Measurements from ENCODE around the gene NPIPB8. TPM values are rescaled to one million over a fixed set of nuclear protein-coding genes. Genes with fewer than 3 reads are reported as not detected.

The NPIPB8 gene
- total and polyA plus RNA-seq, 2 of the 13 experiments (the other 11 are each of a cell fraction or from before 2014, with no cell fraction given) = 0.49 to 2.3 TPM

DNA sequence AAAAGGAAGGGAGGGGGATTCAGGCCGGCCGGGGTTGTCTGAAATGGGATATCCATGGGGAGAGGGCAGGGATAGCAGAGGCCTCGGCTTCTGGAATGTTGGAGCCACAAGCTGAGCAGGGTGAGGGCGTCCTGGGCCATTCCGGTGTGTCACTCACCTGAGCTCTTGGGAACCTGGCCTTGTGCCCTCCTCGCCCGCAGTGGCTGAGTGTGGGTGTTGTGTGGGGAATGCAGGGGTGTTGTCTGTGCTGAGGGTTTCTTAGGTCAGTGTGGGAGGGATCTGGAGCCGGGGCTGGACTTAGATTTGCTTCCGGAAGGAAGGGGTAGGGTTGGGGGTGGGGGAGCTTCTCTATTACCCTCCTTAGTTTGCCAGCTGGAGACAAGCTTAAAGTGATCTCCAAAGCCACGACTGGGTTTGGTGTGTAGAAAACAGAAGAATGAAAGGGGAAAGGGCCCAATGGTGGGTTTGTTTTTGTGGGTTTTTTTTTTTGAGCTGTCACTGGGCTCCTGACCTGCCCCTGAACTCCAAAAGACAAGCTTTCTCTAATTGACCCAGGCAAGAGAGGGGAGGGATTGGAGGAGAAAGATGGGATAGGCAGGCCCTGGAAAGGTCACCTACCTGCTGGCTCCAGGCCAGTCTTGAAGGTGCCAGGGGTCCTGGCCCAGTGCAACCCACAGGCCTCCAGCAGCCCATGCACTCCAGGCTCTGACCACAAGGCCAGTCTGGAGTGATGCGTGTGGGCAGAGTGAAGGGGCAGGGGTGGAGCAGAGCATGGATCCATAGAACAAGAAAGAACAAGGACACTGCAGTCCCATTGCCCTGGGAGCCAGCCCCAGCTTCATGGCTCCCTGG, 40.8 kb upstream of the NPIPB8 start, which contains the start of gene SULT1A2 (continued):
- TF ChIP-seq, protein P1, sequence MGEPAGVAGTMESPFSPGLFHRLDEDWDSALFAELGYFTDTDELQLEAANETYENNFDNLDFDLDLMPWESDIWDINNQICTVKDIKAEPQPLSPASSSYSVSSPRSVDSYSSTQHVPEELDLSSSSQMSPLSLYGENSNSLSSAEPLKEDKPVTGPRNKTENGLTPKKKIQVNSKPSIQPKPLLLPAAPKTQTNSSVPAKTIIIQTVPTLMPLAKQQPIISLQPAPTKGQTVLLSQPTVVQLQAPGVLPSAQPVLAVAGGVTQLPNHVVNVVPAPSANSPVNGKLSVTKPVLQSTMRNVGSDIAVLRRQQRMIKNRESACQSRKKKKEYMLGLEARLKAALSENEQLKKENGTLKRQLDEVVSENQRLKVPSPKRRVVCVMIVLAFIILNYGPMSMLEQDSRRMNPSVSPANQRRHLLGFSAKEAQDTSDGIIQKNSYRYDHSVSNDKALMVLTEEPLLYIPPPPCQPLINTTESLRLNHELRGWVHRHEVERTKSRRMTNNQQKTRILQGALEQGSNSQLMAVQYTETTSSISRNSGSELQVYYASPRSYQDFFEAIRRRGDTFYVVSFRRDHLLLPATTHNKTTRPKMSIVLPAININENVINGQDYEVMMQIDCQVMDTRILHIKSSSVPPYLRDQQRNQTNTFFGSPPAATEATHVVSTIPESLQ (CRISPR knock-in tag; conservative IDR thresholded peaks at IDR 0.05) = no peak
- TF ChIP-seq ZMYM4 (CRISPR knock-in tag; IDR thresholded peaks at IDR 0.05) = no peak
- TF ChIP-seq, protein P2, sequence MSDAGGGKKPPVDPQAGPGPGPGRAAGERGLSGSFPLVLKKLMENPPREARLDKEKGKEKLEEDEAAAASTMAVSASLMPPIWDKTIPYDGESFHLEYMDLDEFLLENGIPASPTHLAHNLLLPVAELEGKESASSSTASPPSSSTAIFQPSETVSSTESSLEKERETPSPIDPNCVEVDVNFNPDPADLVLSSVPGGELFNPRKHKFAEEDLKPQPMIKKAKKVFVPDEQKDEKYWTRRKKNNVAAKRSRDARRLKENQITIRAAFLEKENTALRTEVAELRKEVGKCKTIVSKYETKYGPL (CRISPR knock-in tag; IDR thresholded peaks at IDR 0.05) = no peak
- TF ChIP-seq PHF5A (CRISPR knock-in tag; IDR thresholded peaks at IDR 0.05; ENCODE audit: low read depth, unreplicated experiment) = no peak
- TF ChIP-seq, protein P3, sequence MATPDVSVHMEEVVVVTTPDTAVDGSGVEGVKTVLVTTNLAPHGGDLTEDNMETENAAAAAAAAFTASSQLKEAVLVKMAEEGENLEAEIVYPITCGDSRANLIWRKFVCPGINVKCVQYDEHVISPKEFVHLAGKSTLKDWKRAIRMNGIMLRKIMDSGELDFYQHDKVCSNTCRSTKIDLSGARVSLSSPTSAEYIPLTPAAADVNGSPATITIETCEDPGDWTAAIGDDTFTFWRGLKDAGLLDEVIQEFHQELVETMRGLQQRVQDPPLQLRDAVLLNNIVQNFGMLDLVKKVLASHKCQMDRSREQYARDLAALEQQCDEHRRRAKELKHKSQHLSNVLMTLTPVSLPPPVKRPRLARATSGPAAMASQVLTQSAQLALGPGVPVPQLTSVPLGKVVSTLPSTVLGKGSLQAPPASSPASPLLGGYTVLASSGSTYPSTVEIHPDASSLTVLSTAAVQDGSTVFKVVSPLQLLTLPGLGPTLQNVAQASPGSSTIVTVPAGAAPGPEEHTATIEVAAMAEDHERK (CRISPR knock-in tag; IDR thresholded peaks at IDR 0.05; ENCODE audit: low read depth) = no peak
- no peak for TF ChIP-seq ZNF350 (CRISPR knock-in tag; IDR thresholded peaks at IDR 0.05; ENCODE audit: borderline replicate concordance, low read depth)
- TF ChIP-seq GMEB1 (CRISPR knock-in tag; IDR thresholded peaks at IDR 0.05; ENCODE audit: borderline replicate concordance) = no peak
- no peak for TF ChIP-seq ZNF75D (CRISPR knock-in tag; IDR thresholded peaks at IDR 0.05; ENCODE audit: borderline replicate concordance)
- no peak for TF ChIP-seq ZNF496 (CRISPR knock-in tag; IDR thresholded peaks at IDR 0.05; ENCODE audit: insufficient replicate concordance)
- TF ChIP-seq HMG20A (CRISPR knock-in tag; IDR thresholded peaks at IDR 0.05; ENCODE audit: borderline replicate concordance) = no peak; the same call in 1 of the 2 replicates
- TF ChIP-seq MAF1 (CRISPR knock-in tag; IDR thresholded peaks at IDR 0.05; ENCODE audit: borderline replicate concordance) = no peak
- TF ChIP-seq RORA (CRISPR knock-in tag; IDR thresholded peaks at IDR 0.05) = no peak
- TF ChIP-seq ZNF850 (CRISPR knock-in tag; conservative IDR thresholded peaks at IDR 0.05) = no peak
- TF ChIP-seq HNF4G (IDR thresholded peaks at IDR 0.05; ENCODE audit: borderline replicate concordance, low read depth, low read length) = 0 out of 2 replicates have a peak, but pooled peaks have one; percentile 16
- TF ChIP-seq HNF4G (CRISPR knock-in tag; IDR thresholded peaks at IDR 0.05; ENCODE audit: borderline replicate concordance, low read depth) = no peak
- TF ChIP-seq TOE1 (CRISPR knock-in tag; IDR thresholded peaks at IDR 0.05) = no peak
- no peak for TF ChIP-seq BRD4 (CRISPR knock-in tag; IDR thresholded peaks at IDR 0.05)
- TF ChIP-seq ZNF317 (CRISPR knock-in tag; IDR thresholded peaks at IDR 0.05) = no peak
- no peak for TF ChIP-seq TAF15 (IDR thresholded peaks at IDR 0.05; ENCODE audit: low read depth, low read length, poor library complexity, severe bottlenecking)
- TF ChIP-seq CC2D1A (CRISPR knock-in tag; IDR thresholded peaks at IDR 0.05) = no peak
- TF ChIP-seq CREB1 (IDR thresholded peaks at IDR 0.05) = no peak
- TF ChIP-seq CREB1 (CRISPR knock-in tag; IDR thresholded peaks at IDR 0.05) = no peak

All from HepG2 (cell line).